Spleen (tissue), 11 donors: ENCODE data around the gene UBL7. TPM values are rescaled to one million over a fixed set of nuclear protein-coding genes. Genes with fewer than 3 reads are reported as not detected.
A peak's percentile ranks its signal among the peaks of the same experiment; 100 is the strongest.

Experiments
- DNase-seq: peaks from one replicate; pipeline ENCODE4 v3.0.0-alpha.2; 2020
- H3K27ac ChIP-seq, 8 donors: fragments of 200-600 bp; sonication (generic) in 7 of 8; 1 replicate in 4 of 8; 2 replicates in 4 of 8; pipeline versions ENCODE4 v1.5.0 to v1.8.0; 2016 to 2021; ENCODE audit warnings: inconsistent platforms in 4 of 8, mild to moderate bottlenecking in 4 of 8, moderate library complexity in 1 of 8
- H3K27me3 ChIP-seq, 7 donors: fragments of 200-600 bp; sonication (generic) in 6 of 7; replicated peaks in 1 of 7; 1 replicate in 4 of 7; 2 replicates in 3 of 7; pipeline versions ENCODE4 v1.5.0 to v1.8.0; 2016 to 2021; ENCODE audit warnings: inconsistent platforms in 3 of 7, mild to moderate bottlenecking in 1 of 7
- H3K36me3 ChIP-seq, 6 donors: fragments of 200-600 bp; sonication (generic) in 5 of 6; 1 replicate in 4 of 6; 2 replicates in 2 of 6; pipeline versions ENCODE4 v1.5.0 to v1.8.0; 2016 to 2021; ENCODE audit warnings: inconsistent platforms in 2 of 6
- H3K4me1 ChIP-seq, 6 donors: fragments of 200-600 bp; sonication (generic) in 5 of 6; 1 replicate in 3 of 6; 2 replicates in 3 of 6; pipeline versions ENCODE4 v1.5.0 to v1.8.0; 2016 to 2021; ENCODE audit warnings: inconsistent platforms in 3 of 6
- H3K4me3 ChIP-seq, 8 donors: fragments of 200-600 bp; sonication (generic) in 7 of 8; 1 replicate in 4 of 8; 2 replicates in 4 of 8; pipeline versions ENCODE4 v1.5.0 to v1.8.0; 2016 to 2021; ENCODE audit warnings: inconsistent platforms in 4 of 8, mild to moderate bottlenecking in 4 of 8, moderate library complexity in 2 of 8
- H3K9me3 ChIP-seq, 8 donors: fragments of 200-600 bp; sonication (generic) in 7 of 8; 1 replicate in 4 of 8; 2 replicates in 4 of 8; pipeline versions ENCODE4 v1.5.0 to v1.8.0; 2016 to 2021; ENCODE audit warnings: inconsistent platforms in 4 of 8
- POLR2A ChIP-seq, 3 donors: fragments of 450-650 bp; IDR thresholded peaks; one replicate each; pipeline ENCODE4 v1.5.1; 2017; ENCODE audit warnings: antibody characterized with exemption in 3 of 3, mild to moderate bottlenecking in 1 of 3
- POLR2AphosphoS5 ChIP-seq, 3 donors: sonication (generic); formaldehyde crosslinking; IDR thresholded peaks; one replicate each; pipeline ENCODE4 v1.5.1; 2017; ENCODE audit warnings: antibody characterized with exemption in 3 of 3
- WGBS, 5 donors: extraction: QIAGEN DNeasy Blood & Tissue Kit in 3 of 5; methylation state at CpG; one replicate each; pipeline versions ENCODE4 v1.1.5 to v1.1.7; 2013 to 2018; 5-methylcytosine and 5-hydroxymethylcytosine counted together
- intact Hi-C: fragments of 100-400 bp; cut with DNase I; formaldehyde crosslinking; loops from one replicate; pipeline ENCODE4 v1.15.0; 2023; ENCODE audit warnings: low total_unique reads
- polyA plus RNA-seq, 3 donors: library from polyadenylated mRNA; stranded (reverse); fragments of 200-250 nt; gene quantifications; one replicate each; pipeline ENCODE4 v1.2.1, GENCODE V29; 2013
- total RNA-seq, 7 donors: library from RNA; depleted of rRNA in 3 of 7; stranded (reverse); fragments of >200 nt in 3 of 7; fragmentation: NEBNext Ultra II Directional in 4 of 7; extraction: Animal tissue kit (Norgen Biotek cat#: 25700) in 4 of 7; gene quantifications; one replicate each; pipeline versions ENCODE4 v1.1.0 to v1.2.1, GENCODE V29; 2016 to 2021
- TF ChIP-seq, protein P1 (sequence below), 11 experiments: fragments of 200-600 bp in 7 of 11; fragments of 450-650 bp in 4 of 11; sonication (generic) in 4 of 11; IDR thresholded peaks in 8 of 11; conservative IDR thresholded peaks in 3 of 11; 1 replicate in 7 of 11; 2 replicates in 4 of 11; pipeline versions ENCODE4 v1.4.0 to v1.8.0; 2016 to 2021; ENCODE audit warnings: antibody characterized with exemption in 11 of 11, inconsistent platforms in 4 of 11, mild to moderate bottlenecking in 1 of 11
- donor health status: healthy with polysubstance abuse.
- donor health status: DM: no; HTN: no; CAD: no; lungs with moderate emphysema.
- donor health status: DM: no; HTN: no; CAD: no.
- donor health status: Bipolar disorder and iron deficiency.
- donor health status: healthy.
- donor health status: DM: no; HTN: no; CAD: no.
- donor health status: DM: yes; HTN: yes; CAD: no.

The UBL7 gene
- total and polyA plus RNA-seq, 10 donors, result 36.9 to 83.9 (median 47.7) TPM

DNA sequence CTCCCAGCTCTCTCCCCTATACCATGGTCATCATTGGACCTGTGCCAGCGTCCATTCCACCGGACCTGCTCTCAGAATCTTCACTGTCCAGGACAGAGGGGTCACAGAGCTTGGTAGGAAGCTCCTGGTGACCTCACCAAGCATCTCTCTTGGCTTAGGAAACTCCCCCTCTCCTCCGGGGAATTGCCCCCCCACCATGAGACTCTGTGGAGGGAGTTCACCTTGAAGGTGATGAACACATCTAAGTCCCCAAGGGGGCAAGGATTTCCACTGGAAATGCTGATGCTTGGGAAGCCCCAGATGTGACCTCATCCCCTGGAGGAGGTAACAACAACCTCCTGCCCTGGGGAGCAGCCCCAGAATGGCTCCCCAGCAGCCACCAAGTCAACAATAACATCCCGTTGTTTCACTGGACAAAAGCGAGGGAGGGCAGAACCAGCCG, 30.4 kb downstream of the UBL7 start:
- TF ChIP-seq POLR2AphosphoS5 (IDR thresholded peaks at IDR 0.05), result no peak
- no peak for TF ChIP-seq POLR2A (IDR thresholded peaks at IDR 0.05)
- TF ChIP-seq, protein P1, sequence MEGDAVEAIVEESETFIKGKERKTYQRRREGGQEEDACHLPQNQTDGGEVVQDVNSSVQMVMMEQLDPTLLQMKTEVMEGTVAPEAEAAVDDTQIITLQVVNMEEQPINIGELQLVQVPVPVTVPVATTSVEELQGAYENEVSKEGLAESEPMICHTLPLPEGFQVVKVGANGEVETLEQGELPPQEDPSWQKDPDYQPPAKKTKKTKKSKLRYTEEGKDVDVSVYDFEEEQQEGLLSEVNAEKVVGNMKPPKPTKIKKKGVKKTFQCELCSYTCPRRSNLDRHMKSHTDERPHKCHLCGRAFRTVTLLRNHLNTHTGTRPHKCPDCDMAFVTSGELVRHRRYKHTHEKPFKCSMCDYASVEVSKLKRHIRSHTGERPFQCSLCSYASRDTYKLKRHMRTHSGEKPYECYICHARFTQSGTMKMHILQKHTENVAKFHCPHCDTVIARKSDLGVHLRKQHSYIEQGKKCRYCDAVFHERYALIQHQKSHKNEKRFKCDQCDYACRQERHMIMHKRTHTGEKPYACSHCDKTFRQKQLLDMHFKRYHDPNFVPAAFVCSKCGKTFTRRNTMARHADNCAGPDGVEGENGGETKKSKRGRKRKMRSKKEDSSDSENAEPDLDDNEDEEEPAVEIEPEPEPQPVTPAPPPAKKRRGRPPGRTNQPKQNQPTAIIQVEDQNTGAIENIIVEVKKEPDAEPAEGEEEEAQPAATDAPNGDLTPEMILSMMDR (IDR thresholded peaks at IDR 0.05 in 8 of 11, conservative IDR thresholded peaks at IDR 0.05 in 3 of 11), result no peak
- Histone ChIP-seq H3K4me1 (peaks cover 42 to 98% (median 93%) of the 10 kb centered on the region in 6 donors), H3K27me3 (peaks cover 0 to 17% (median 0%) of the 10 kb centered on the region in 7 donors), H3K36me3 (peaks cover 0 to 33% (median 0%) of the 10 kb centered on the region in 6 donors), H3K27ac (peak overlapping the region; percentile 68 to 97 (median 91)), H3K9me3 (no peaks in the 10 kb centered on the region), H3K4me3 (peak overlapping the region; percentile 12 to 98 (median 88))
- intact Hi-C loops, result no loop called here
- 51 to 75% (median 63%) methylated on average over 6 of the region's 6 CpGs for WGBS, 5 donors
- DNase-seq, result no peak

DNA sequence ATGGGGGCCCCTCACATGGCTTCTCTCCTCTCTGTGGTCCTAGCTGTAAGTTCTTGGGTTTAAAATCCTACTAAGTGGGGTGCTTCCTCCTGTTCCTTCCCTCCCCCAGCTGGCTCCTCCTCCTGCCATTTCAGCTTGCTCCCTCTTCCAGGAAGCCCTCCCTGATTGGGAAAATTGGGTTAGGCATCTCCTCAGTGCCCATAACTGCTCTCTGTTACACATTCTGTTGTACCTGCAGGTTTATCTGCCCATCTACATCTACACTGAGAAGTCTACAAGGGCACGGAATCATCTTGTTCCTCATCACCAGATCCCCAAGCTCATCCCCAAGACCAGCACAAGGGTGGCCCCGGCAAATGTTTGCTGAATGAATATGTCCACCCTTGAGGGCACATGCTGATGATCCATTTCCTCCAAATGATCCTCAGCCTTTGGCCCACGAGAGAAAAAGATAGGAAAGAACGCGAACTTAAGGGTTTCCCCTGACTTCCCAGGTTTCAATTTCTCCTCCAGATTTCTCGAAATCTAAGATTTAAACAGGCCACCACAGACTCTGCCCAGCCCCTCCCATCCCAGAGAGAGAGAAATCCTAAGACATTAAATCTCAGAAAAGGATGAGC, 31.1 kb downstream of the UBL7 start:
- DNase-seq, result no peak
- Histone ChIP-seq H3K36me3 (peaks cover 0 to 39% (median 0%) of the 10 kb centered on the region in 6 donors), H3K4me1 (peaks cover 49 to 98% (median 94%) of the 10 kb centered on the region in 6 donors), H3K9me3 (no peaks in the 10 kb centered on the region), H3K4me3 (peak overlapping the region; percentile 12 to 98 (median 88)), H3K27ac (peak overlapping the region; percentile 68 to 97 (median 91)), H3K27me3 (peaks cover 0 to 17% (median 0%) of the 10 kb centered on the region in 7 donors)
- 37 to 67% (median 64%) methylated on average over 6 of the region's 6 CpGs for WGBS, 5 donors
- TF ChIP-seq POLR2AphosphoS5 (IDR thresholded peaks at IDR 0.05) (no peak), POLR2A (IDR thresholded peaks at IDR 0.05) (no peak)
- TF ChIP-seq, protein P1 (IDR thresholded peaks at IDR 0.05 in 8 of 11, conservative IDR thresholded peaks at IDR 0.05 in 3 of 11), result no peak
- intact Hi-C loops, result no loop called here

DNA sequence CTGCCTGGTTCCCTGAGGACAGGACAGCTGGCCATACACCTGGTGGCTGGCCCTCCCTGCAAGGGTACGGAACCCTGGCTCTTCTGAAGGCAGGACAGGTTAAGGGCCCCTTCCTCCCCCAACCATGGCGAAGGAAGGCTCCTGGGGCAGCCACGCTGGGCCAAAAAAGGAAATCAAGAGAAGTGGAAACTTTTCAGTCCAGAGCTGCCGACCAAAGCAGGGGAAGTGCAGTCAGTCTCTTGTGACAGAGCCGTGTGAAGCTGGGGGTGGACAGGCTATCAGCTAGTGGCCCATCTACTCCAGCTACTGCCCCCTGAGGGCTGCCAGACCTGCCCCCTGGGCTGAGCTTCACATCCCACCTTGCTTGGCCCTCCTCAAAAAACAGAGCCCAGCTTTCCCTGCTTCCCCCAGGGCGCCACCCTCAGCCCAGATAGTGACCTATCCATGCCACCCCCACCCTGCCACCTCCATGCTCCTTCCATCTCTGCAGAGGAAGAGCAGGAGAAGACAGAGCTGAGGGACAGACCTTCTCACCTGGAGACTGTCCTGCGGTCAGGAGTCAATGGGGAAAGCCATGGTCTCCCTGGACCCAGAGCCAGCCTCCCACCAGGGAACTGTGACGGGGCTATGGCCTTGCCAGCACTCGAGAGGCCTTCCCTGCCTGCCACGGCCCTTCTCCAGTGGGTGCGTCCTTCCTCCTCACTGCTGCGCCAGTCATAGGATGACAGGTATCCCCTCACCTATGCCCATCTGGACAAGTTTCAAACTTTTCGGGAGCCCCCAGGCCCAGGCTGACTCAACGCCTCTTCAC, 31.8 kb downstream of the UBL7 start:
- Histone ChIP-seq H3K27ac (peak overlapping the region; percentile 68 to 97 (median 91)), H3K4me1 (peaks cover 52 to 98% (median 94%) of the 10 kb centered on the region in 6 donors), H3K4me3 (peak overlapping the region in 7 of 8 donors; percentile 30 to 98 (median 85)), H3K36me3 (peaks cover 0 to 47% (median 0%) of the 10 kb centered on the region in 6 donors), H3K9me3 (no peaks in the 10 kb centered on the region), H3K27me3 (peaks cover 0 to 17% (median 0%) of the 10 kb centered on the region in 7 donors)
- 47 to 57% (median 55%) methylated on average over 13 to 14 of the region's 14 CpGs for WGBS, 5 donors
- TF ChIP-seq POLR2A (IDR thresholded peaks at IDR 0.05), result no peak
- TF ChIP-seq, protein P1 (IDR thresholded peaks at IDR 0.05 in 8 of 11, conservative IDR thresholded peaks at IDR 0.05 in 3 of 11), result no peak
- TF ChIP-seq POLR2AphosphoS5 (IDR thresholded peaks at IDR 0.05), result peak in 1 of 3 donors; percentile 46
- intact Hi-C loops, result no loop called here
- DNase-seq, result no peak

DNA sequence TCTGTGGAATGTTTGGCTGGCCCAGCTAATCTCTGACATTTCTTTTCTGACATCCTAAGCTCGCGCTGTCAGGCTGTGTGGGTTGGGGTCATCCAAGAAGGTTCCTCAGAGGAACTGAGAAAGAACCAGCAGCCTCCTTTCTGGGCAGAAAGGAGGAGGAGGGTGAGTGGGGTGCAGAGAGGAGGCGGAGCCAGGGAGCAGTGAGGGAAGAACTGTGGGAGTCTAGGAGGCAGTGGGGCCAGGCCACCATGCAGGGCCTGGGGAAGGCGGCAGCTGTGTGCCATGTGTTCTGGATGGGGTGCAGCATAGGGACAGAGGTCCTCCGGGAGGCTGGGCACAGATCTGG, 32.5 kb downstream of the UBL7 start:
- no peak for DNase-seq
- TF ChIP-seq, protein P1 (IDR thresholded peaks at IDR 0.05 in 8 of 11, conservative IDR thresholded peaks at IDR 0.05 in 3 of 11), result no peak
- TF ChIP-seq POLR2AphosphoS5 (IDR thresholded peaks at IDR 0.05), result peak in 1 of 3 donors; percentile 42
- peaks cover 57 to 100% (median 98%) of the 10 kb centered on the region in 6 donors for H3K4me1 ChIP-seq
- intact Hi-C loops, result no loop called here
- 60 to 74% (median 71%) methylated on average over 5 of the region's 5 CpGs for WGBS, 5 donors
- peaks cover 0 to 15% (median 0%) of the 10 kb centered on the region in 7 donors for H3K27me3 ChIP-seq
- peaks cover 0 to 54% (median 0%) of the 10 kb centered on the region in 6 donors for H3K36me3 ChIP-seq
- no peaks in the 10 kb centered on the region for H3K9me3 ChIP-seq
- H3K4me3 ChIP-seq, result peak overlapping the region in 6 of 8 donors; percentile 17 to 98 (median 84)
- peak overlapping the region; percentile 68 to 97 (median 91) for H3K27ac ChIP-seq
